HG02938 (cell line): Measurements from ENCODE around the gene GFRA3.
"Not testable (repeated sequence)": the region's sequence is repeated elsewhere in the genome, so short reads cannot be mapped to it uniquely, and the experiment has no call there.

Experiments used
- ATAC-seq: cut with Tn5 transposase; IDR thresholded peaks from one replicate; pipeline ENCODE4 v1.9.1; 2021; ENCODE audit warnings: mild to moderate bottlenecking, moderate library complexity; ENCODE audit not compliant: unreplicated experiment

The GFRA3 gene

DNA sequence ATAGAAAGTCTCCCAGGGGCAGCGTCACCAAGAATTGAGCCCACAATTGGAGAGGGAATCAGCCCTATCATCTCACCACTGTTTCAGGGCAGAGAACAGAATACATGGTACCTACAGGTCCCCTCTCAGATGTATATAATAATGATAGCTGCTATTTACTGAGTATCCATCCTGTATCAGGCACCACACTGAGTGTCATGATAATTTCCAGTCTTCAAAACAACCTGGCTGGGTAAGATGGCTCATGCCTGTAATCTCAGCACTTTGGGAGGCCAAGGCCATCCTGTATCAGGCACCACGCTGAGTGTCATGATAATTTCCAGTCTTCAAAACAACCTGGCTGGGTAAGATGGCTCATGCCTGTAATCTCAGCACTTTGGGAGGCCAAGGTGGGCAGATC, 26.6 kb downstream of the GFRA3 start:
- ATAC-seq, result not testable (repeated sequence)

DNA sequence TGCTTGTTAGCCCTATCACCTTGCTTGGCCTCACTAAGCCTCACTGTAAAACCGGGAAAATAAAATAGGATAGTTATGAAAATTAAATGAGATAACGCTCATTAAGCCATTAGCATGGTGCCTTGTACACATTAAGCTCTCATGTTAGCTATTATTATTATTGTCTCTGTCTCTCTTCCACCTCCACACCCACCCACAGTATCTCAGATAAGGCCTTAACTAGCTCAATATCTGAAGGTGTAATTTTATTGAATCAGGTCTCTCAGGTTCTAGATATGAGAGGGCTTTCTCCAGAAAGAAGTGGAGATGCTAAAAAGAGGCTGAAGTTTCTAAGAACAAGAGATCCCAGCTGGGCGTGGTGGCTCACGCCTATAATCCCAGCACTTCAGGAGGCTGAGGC, 27.6 kb downstream of the GFRA3 start:
- no peak for ATAC-seq

DNA sequence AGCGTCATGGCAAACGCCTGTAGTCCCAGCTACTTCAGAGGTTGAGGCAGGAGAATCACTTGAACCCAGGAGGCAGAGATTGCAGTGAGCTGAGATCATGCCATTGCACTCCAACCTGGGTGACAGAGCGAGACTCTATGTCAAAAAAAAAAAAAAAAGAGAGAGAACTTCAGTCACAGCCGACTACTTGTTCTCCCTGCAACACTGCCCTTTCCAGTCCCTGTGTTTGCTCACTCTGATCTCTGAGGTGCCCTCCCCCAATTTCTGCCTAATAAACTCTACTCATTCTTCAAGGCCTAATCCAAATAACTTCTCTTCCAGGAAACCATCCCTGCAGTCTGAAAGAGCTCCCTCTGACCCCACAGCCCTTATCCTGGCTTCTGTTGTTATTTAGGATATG, 28.1 kb downstream of the GFRA3 start:
- no peak for ATAC-seq

DNA sequence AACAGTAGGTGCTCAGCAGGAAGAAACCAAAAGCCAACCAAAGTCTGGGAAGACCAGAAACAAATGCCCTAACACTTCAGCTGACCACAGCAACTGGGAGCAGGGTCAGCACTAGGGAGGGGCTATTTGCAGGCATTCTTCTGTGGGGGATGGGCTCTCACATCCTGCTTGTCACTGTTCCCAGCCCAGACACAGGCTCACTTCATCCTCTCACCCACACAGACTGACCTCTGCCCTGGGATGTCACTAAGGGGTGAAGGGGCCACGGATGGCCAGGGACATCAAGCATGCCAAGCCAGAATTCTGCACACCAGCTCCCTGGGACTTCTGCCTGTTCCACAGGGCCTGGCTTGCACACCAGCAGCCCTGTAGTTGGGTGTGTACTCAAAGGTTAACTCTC, 28.7 kb downstream of the GFRA3 start:
- ATAC-seq, result no peak

DNA sequence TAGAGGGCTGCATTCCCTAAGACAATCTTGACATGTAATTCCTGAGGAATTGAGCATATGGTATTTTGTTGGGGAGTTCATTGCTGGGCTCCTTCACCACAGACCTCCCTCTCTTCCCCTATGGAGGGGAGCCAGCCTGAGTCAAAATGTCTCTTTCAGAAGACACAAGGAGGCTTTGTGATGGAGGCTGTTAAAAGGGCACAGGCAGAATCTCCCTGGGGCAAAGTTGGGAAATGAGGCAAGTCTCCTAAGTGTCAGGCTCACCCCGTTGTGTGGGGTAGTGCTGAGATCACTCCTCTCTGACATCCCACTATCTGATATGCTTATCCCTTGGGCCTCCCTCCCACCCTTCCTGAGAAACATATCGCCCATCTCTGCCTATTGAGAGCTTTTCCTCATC, 30.6 kb downstream of the GFRA3 start:
- no peak for ATAC-seq

DNA sequence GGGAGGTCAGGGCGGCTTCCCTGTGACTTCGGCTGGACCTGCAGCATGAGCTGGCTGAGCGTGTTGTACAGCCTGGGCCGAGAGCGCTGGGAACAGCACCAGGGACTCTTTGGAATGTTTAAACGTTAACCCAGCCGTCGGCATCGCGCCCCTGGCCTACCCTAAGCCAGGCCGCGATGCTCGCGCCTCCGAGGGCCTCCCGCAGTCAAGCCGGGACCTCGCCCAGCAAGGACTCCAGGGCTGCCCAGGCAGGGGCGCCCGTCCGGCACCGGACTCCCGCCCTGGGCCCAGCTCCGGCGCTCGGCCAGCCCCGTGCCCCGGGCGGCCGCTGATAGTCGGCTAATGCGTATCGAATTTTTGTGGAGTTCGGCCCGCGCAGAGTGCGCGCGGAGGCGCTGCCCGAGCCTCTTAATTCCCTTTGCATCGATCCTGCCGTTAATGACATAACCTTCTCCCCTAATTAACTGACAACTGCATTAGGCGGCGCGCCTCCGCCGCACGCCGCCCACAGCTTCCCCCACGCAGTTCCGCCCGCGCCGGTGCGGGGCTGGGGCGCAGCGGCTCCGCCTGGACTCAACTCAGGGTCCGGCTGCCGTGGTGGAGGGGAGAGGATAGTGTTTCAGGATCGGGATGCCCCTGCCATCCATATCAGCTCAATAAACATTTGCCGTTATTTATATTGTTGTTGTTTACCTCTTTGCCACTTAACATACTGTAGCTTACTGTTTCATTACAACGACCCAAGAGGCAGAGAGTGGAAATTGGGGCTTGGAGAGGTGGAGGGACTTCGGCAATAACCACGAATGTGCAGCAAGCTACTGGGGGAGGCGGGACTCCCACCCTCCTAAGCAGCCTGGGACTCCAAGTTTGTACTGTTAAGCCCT, 32.5 kb downstream of the GFRA3 start:
- no peak for ATAC-seq

DNA sequence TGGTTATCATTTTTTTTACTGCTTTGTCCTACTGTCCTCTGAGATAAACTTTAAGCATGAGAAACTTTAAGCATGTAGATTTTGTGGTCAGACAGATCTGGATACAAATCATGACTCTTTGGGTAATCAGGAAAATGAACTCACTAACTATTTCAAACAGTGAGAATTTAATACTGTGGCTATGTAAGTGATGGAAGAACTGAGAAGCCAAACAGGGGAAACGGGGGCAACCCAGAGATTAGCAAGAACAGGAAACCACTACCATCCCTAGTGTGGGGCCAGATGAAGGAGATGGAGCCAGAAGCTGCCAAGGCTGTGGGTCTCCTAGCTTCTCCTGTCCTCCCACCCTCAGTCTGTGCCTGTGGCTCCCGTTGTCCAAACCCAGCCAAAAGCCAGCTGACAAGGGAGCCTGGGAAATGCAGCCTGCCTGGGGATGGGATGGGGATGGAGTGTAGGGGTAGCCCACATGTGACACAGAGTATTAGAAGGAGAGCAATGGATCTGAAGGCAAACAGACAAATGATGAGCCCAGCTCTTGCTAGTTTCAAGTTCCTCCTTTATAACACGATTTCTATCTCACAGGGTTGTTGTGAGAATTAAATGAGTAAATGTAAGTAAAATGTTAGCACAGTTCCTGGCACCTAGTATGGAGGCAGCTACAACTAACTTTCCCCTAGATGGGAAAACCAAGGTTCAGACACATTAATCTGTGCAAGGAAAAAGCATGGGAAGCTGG, 33.6 kb downstream of the GFRA3 start:
- no peak for ATAC-seq

DNA sequence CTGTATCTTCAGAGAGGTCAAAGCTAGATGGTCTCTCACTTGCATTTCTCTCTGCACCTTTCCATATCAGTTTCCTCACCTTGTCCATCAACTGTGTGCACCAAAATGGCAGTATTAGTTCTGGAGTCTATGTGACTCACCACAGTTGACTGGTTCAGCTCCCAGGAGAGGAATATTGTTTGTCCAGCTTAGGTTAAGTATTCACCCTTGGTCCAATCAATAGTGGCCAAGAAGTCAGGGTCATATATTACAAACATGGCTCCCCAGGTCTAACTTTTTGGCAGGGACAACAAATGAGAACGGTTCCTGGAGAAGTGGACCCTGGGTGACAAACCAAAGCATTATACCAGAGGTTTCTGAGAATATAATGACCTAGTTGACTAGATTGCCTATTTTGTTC, 36.4 kb downstream of the GFRA3 start:
- ATAC-seq, result no peak

DNA sequence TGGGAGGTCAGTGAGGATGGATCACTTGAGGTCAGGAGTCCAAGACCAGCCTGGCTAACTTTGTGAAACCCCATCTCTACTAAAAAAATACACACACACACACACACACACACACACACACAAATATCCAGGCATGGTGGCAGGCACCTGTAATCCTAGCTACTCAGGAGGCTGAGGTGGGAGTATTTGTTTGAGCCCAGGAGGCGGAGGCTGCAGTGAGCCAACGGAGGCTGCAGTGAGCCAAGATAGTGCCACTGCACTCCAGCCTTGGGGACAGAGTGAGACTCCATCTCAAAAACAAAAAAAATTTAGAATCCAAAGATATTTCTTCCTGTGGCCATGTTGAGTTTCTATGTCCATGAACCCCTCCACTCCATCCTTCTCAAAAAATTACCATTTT, 39.8 kb downstream of the GFRA3 start:
- ATAC-seq, result no peak

DNA sequence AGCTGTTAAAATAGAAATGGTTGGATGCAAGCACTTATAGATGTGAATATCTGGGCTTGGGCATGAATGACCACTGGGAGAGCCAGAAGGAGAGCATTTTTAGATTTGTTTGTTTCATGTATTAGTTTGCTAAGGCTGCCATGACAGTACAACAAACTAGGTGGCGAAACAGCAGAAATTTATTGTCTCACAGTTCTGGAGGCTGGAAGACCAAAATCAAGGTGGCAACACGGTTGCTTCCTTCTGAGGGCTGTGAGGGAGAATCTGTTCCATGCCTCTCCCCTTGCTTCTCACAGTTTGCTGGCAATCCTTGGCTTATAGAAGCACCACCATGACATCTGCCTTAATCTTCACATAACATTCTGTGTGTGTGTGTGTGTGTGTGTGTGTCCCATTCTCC, 41.1 kb downstream of the GFRA3 start:
- no peak for ATAC-seq

DNA sequence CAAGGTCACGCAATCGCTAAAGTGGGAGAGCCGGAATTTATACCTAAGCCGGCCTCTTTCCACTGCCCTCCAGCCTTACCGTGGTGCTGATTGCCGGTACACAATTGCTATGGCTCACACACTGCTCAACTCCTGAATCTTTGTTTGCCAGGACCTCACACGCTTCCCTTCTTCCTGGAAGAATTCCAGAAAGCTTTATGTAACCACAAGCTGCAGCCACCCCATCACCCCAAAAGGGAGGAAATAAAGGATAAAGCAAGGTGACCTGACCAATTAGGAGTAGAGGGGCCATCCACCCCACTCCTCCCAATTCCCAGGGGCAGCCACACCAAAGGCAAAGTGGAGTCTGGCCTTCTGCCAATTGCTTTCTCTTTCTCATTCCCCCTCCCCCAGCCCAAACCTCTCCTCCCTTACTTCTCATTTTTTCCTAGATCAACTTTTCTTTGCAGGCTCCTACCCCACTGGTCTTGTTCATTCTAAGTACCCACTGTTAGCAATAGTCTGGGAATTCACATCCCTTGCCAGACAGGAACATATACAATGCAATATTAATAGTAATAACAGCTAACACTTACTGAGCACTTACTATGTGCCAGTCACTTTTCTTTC, 43.3 kb downstream of the GFRA3 start:
- no peak for ATAC-seq

DNA sequence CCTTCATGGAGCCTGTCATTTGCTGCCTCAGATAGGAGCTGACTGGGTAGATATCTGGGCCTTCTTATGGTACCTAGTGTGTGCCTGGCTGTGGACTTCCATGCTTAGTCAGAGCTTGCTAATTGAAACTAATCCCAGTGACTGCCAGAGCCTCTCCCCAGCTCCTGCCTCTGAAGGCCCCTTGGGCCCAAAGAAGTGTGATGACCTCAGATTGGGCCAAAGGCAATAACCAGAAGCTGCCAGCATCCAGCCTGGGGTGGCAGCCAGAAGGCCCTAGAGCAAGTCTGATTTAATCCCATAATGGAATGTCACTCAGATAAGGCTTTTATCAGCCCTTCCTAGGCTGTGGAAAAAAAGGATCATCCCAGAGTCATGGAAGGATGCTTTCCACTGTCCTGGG, 44.2 kb downstream of the GFRA3 start:
- ATAC-seq, result no peak

DNA sequence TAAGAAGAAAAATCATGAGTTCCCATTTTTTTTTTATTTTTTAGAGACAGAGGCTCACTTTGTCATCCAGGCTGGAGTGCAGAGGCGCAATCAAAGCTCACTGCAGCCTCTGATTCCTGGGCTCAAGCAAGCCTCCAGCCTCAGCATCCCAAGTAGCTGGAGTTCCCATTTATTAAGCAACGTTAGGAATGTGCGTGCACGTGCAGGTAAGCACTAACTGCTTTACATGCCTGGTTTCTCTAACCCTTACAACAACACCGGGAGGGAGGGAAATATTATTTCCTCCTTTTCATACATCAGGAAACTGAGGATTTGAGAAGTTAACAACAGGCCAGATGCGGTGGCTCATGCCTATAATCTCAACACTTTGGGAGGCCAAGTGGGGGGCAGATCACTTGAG, 45.0 kb downstream of the GFRA3 start:
- ATAC-seq, result no peak

DNA sequence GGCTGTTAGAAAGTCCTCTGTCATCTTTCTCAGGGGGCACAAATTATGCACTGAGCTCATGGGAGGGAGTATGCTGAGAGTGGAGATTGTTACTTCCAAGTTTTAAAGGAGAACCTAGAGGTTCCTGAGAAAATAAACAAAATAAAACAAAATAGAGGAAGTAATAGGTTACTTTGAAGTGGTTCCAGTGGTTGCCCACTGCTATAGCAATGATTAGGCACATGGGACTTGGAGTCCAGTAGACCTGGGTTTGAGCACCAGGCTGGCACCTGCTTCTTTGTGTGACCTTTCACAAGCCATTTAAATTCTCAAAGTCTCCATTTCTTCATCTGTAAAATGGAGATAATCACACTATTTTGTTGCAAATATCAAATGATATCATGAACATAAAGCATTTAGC, 47.5 kb downstream of the GFRA3 start:
- no peak for ATAC-seq

DNA sequence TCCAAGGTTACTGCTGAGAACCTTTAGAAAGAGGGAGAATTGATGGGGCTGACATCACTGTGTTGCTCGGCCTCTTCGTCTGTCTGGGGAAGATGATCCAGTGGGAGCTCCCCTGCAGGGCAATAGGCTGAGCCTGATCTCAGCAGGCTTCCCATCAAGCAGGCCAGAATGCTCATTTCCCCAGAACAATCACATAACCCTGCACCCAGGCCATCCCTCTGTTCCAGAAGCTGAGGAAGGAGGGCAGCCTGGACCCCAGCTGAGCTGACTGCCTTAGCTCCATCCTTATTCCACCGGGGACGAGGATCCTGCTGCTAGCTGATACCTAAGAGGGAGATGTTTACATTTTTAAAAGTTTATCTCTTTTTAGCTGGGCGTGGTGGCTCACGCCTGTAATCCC, 49.7 kb downstream of the GFRA3 start:
- no peak for ATAC-seq

DNA sequence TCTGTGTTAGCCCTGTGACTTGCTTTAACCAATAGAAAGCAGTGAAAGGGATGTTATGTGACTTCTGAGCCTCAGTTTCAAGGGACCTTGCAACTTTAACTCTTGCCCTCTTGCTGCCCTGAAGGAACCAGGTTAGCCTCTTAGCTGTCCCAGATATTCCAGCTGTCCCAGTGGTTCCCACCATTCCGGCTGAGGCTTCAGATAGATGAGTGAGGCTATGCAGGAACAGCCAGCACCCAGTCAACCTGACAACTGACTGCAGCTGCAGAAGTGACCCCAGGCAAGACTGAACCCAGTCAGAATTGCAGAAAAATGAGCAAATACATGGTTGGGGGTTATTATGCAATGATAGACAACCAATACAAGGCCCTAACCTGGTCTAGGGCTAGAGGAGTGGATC, 50.9 kb downstream of the GFRA3 start:
- no peak for ATAC-seq

DNA sequence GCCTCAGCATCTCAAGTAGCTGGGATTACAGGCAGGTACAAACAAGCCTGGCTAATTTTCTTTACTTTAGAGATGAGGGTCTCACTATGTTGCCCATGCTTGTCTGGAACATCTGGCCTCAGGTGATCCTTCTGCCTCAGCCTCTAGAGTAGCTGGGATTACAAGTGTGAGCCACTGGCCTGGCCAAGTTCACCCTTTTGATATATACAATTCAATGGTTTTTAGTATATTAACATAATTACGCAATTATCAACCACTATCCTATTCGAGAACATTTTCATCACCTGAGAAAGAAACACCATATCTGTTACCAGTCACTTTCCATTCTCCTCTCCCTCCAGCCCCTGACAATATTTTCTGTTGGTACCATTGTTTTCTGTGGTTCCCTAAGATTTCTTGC, 57.6 kb downstream of the GFRA3 start:
- ATAC-seq, result no peak

DNA sequence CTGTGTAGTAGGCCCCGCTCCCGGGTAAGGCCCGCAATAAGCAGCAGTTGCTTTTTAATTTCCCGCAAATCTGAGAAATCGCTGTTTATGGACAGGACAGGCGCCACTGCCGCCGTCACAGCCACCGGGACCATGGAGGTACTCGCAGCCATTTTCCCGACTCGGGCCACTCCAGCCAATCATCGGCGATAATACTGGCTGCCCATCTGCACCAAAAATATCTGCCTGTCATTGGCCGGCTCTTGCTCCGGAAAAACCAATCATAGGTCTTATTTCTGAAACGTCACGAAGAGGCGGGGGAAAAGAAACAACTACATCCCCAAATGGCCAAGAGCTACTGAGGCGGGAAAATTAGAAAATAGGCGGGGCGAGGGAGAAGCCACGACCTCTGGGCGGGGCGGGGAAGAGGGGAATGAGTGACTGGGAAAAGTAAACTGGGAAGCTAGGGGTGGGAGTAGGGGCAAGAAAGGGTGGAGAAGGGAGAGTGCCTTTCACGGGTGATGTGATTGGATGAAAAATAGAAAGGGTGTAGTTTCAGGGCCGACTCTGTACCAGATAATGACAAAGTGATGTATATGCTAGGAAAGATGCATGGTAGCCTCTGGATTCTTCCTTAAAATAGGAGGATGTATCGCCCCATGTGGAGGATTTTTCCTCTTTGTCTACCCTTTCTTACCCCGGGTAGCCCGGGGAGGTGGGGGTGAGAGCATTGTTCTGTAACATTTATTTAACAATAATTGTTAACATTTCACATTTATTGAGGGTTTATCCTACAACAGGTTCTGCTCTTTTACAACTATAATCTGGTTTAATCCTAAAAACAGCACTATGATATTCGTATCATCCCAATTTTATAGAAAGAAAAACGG, 61.0 kb downstream of the GFRA3 start, which contains the start of gene CDC23:
Gene CDC23, minus strand, starts transcription at position 163 of the 869 bp plus-strand sequence. Its CDS starts 11 bp downstream, at position 152.
- peak; percentile 97 for ATAC-seq

DNA sequence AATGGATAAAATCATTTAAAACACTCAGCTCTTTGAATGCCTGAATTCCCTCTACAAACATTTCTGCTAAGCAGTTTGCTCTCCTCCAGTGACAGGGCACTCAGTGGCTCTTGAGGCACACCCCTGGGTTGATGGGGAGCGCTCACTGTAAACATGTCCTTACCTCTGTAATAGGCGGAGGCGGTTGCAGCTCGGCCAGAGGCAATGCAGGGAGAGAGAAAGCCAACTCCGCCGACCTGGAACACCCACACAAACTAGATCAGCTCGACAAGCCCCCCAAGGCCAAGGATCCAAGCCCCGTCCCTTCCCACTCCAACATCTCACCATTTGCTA, 61.6 kb downstream of the GFRA3 start:
- ATAC-seq, result peak; percentile 29

DNA sequence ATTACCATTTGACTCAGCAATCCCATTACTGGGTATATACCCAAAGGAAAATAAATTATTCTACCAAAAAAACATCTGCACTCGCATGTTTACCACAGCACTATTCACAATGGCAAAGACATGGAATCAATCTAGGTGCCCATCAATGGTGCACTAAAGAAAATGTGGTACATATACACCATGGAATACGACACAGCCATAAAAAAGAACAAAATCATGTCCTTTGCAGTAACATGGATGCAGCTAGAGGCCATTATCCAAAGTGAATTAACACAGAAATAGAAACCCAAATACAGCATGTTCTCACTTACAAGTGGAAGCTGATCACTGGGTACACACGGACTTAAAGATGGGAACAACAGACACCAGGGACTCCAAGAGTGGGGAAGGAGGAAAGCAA, 63.4 kb downstream of the GFRA3 start:
- ATAC-seq, result no peak
